Fibroblast of villous mesenchyme (primary cell): ENCODE data around the gene AHCYL1. TPM values are rescaled to one million over a fixed set of nuclear protein-coding genes. Genes with fewer than 3 reads are reported as not detected.

ENCODE experiments used
- DNase-seq: peaks from one replicate; pipeline ENCODE4 v3.0.0-alpha.2; 2010; ENCODE audit warnings: low read depth
- H3K4me3 ChIP-seq: 2 replicates; pipeline ENCODE4 v1.5.1; 2011; ENCODE audit warnings: low read depth, mild to moderate bottlenecking, low read length
- CTCF ChIP-seq: IDR thresholded peaks from 2 replicates; pipeline ENCODE4 v1.5.1; 2012; ENCODE audit warnings: low read depth, mild to moderate bottlenecking, low read length; ENCODE audit not compliant: insufficient read depth
- total RNA-seq: library from RNA; depleted of rRNA; stranded (reverse); fragments of >200 nt; gene quantifications from 2 replicates; pipeline ENCODE4 v1.2.3, GENCODE V29; 2012

AHCYL1 gene
- total RNA-seq, 1 donor = 66.9 TPM

GRCh38 chr1:109979489-109980091 lies 5.0 kb upstream of the AHCYL1 start:
- no peak for TF ChIP-seq CTCF
- no peak overlapping the region for H3K4me3 ChIP-seq
- DNase-seq = peak; percentile 90

- TF ChIP-seq CTCF = peak; percentile 56
- no peak for DNase-seq
- H3K4me3 ChIP-seq = no peak overlapping the region
Measured at GRCh38 chr1:109980324-109981003, 4.1 kb upstream of the AHCYL1 start.

GRCh38 chr1:109981004-109981335 lies 3.6 kb upstream of the AHCYL1 start:
- H3K4me3 ChIP-seq = no peak overlapping the region
- no peak for TF ChIP-seq CTCF
- no peak for DNase-seq

- DNase-seq = peak; percentile 59
- TF ChIP-seq CTCF = no peak
- no peak overlapping the region for H3K4me3 ChIP-seq
Measured at GRCh38 chr1:109983380-109984189, 980 bp upstream of the AHCYL1 start.

- no peak for TF ChIP-seq CTCF
- peak; percentile 69 for DNase-seq
- no peak overlapping the region for H3K4me3 ChIP-seq
Measured at GRCh38 chr1:109984190-109984455, 442 bp upstream of the AHCYL1 start.

GRCh38 chr1:109985247-109986053 lies 885 bp downstream of the AHCYL1 start:
- no peak for TF ChIP-seq CTCF
- peak overlapping the region; percentile 65 for H3K4me3 ChIP-seq
- no peak for DNase-seq
